GM18526 (cell line): ENCODE measurements around the gene ANKRD40.

Experiments
- POLR2A ChIP-seq: IDR thresholded peaks from 3 replicates; pipeline ENCODE4 v1.6.1; 2011; ENCODE audit not compliant: insufficient read length; ENCODE audit errors: extremely low read depth

The ANKRD40 gene

DNA sequence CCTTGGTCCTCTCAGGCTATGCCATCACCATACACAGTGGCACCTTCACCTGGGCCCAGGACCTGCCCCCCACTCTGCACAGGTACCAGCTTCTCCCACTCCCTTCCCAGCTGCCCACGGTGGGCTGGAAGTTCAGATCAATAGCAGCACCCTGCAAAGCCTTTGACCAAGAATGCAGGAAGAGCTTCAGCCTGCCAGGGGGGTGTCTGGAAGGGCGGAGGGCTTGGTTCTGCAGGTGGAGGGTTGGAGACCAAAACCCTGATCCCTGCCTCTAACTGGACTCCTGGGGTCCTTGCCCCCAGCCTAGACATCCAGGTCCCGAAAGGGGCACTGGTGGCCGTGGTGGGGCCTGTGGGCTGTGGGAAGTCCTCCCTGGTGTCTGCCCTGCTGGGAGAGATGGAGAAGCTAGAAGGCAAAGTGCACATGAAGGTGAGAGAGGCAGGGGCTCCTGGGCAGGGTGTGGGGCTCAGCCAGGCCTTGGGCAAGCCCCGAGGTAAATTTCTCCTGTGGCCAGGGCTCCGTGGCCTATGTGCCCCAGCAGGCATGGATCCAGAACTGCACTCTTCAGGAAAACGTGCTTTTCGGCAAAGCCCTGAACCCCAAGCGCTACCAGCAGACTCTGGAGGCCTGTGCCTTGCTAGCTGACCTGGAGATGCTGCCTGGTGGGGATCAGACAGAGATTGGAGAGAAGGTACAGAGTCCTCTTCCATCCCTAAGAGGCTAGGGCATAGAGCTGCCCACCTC is 38.7 kb downstream of the ANKRD40 start:
- TF ChIP-seq POLR2A, result no peak

DNA sequence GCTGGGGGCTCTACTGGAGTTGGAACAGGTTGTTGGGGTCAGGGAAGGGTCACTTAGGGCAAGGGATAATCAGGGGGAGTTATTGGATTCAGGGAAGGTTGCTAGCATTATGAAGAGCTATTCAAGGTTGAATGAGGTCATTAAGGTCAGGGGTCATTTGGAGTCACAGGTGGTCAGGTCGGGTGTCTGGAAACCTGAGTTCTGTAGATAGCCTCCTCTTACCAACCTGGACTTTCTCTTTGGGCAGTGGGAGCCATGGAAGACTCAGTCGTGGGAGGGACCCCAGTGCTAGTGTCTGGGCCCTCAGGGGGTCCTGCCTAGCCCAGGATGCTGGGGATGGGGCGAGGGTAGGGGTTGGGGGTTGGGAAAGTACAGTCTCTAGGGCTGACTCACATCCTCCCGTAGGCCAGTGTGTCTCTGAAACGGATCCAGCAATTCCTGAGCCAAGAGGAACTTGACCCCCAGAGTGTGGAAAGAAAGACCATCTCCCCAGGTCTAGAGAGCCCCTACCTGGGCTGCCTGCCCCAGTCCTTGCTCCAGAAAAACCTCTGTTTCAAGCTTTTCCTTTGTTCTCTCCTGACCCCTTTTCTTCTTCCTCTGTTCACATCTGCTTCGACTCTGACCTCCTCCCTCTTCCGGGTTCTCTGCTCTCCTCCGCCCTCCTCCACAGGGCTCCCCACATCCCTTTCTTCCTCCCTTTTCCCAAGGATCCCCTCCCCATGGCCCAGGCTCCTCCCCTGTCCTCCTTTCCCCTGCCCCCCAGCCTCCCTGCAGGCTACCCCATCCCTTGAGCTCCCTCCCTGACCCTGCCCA is 39.5 kb downstream of the ANKRD40 start:
- no peak for TF ChIP-seq POLR2A

DNA sequence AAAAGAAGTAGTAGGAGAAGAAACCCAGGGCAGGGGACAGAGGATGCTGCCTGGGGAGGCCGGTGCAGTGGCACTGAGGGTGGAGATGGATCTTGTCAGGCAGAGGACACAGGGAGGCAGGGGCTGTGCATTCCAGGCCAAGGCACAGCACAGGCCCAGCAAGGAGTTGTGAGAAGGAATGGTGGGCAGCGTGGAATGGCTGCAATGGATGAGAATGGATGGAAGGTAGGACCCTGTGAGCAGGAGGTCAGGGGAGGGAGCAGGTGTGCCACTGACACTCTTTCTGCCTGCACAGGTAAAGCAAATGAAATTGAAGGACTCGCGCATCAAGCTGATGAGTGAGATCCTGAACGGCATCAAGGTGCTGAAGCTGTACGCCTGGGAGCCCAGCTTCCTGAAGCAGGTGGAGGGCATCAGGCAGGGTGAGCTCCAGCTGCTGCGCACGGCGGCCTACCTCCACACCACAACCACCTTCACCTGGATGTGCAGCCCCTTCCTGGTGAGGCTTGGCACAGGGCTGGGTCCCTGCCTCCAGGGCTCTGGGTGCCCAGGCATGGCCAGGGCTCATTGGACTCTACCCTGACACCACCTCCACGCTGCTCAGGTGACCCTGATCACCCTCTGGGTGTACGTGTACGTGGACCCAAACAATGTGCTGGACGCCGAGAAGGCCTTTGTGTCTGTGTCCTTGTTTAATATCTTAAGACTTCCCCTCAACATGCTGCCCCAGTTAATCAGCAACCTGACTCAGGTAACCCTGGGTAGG is 40.3 kb downstream of the ANKRD40 start:
- TF ChIP-seq POLR2A, result no peak

GRCh38 chr17:50666316-50666715 is 41.4 kb downstream of the ANKRD40 start:
- no peak for TF ChIP-seq POLR2A

DNA sequence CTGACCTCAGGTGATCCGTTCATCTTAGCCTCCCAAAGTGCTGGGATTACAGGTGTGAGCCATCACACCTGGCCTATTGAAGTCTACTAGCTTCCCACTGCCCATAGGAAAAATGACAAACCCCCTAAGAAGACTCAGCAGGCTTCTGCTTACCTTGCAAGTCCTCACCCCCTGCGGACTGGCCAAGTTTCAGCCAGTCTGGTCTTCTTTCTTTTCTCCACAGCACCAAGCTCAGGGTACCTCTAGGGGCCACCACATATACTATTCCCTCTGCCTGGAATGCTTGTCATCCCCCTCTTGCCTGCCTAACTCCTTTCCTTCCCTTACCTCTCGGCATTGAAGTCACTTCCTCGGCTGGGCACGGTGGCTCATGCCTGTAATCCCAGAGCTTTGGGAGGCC is 41.9 kb downstream of the ANKRD40 start:
- TF ChIP-seq POLR2A, result no peak

GRCh38 chr17:50664788-50665458 is 42.8 kb downstream of the ANKRD40 start:
- TF ChIP-seq POLR2A, result no peak

GRCh38 chr17:50663812-50664374 is 43.8 kb downstream of the ANKRD40 start:
- no peak for TF ChIP-seq POLR2A

DNA sequence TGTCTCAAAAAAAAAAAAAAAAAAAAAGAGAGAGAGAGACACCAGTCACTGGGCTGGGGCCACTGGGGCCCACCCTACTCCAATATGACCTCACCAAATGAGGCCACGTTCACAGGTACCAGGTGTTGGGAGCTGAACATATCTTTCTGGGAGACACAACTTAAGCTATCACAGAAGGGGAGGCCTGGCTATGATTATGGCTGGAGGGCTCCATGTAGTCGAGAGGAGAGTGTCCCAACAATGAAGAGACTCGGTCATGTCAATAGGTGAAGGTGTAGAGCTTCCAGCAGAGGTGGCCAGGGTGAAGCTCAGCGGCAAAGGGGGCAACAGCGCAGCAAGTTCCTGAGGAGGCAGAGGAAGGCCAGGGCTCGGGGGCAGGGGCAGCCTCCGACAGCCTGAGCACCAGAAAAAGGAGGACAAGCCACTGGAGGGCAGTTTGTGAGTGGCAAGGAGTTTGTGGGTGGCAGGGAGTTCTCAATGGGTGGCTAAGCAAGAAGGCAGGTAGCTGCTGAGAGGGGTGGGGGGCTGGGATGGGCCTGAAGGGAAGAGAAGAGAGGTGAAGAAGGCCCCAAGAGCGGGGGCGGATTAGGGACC is 45.0 kb downstream of the ANKRD40 start:
- TF ChIP-seq POLR2A, result no peak

DNA sequence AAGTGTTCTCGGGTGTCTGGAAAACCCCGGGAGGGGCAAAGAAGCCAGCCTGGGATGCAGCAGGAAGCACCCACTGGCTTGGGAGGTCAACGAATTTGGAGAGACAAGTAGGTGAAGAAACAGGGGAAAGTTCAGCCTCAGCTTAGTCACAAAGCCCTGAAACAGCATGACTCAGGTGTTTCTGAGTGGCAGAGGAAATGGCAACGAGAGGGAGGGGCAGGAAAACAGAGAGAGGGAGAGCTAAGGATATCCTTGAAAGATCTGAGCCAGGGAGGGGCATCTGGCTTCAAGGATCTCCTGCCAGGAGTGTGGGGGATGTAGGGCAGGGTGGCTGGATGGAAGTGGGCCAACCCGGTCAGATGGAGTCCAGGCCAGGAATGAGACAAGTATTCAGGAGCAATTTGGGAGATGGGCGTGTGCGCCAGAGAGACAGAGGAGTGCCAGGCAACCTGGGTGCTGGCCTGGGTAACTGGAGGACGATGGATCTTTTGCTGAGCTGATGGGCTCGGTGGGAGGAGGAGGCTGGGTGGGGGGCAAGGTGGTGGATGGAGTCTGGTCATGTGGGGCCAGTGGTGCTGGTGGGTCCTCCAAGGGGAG is 45.8 kb downstream of the ANKRD40 start:
- TF ChIP-seq POLR2A, result no peak

DNA sequence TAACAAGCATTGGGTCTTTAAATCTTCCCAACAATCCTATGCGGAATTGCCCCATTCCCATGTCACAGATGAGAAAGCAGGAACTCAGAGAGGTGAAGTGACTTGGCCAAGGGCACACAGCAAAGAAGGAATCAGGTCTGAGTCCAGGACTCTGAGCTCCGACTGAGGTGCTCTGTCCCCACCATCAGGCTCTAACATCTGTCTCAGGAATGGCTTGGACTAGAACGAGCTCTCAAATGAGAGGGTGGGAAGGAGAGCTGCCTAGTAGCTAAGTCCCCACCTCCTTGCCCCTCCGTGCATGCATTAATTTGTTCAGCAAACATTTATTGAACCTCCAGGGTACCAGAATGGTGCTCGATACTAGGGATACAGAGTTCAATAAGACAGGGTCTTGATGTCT is 46.4 kb downstream of the ANKRD40 start:
- no peak for TF ChIP-seq POLR2A

DNA sequence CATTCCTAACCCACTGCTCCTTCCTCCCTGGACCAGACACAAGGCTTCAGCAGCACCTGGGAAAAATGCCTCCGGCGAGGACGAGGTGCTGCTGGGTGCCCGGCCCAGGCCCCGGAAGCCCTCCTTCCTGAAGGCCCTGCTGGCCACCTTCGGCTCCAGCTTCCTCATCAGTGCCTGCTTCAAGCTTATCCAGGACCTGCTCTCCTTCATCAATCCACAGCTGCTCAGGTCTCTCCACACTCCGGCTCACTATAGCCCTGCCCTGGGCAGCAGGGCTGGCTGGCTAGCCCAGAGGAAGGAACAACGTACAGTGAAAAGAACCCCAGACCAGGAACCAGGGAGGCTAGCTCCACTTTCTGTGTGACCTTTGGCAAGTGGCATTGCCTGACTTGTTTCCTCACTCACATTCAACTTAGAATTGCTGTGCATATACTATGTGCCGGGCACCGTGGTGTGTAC is 46.8 kb downstream of the ANKRD40 start:
- no peak for TF ChIP-seq POLR2A

GRCh38 chr17:50660042-50660886 is 47.5 kb downstream of the ANKRD40 start:
- TF ChIP-seq POLR2A, result no peak

DNA sequence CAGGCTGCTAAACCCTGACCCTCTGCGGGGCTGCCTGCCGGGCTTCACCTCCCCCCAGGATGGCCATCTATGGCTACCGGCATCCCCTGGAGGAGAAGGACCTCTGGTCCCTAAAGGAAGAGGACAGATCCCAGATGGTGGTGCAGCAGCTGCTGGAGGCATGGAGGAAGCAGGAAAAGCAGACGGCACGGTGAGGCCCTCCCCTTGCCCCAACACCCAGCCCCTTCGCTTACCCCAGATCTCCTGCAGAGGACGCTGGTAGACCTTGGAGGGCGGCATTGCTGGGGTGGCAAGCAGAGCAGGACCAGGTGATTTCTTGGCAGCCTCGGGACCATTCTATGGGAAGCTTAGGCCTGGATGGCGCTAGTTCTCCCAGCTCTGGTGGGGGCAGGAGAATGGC is 48.5 kb downstream of the ANKRD40 start:
- no peak for TF ChIP-seq POLR2A
